CD1c-positive myeloid dendritic cell (primary cell): Measurements from ENCODE around the gene POU3F1.

Source experiments
- DNase-seq: peaks from one replicate; pipeline ENCODE4 v3.0.0-alpha.2; 2016; ENCODE audit errors: extremely low spot score

POU3F1 gene

DNA sequence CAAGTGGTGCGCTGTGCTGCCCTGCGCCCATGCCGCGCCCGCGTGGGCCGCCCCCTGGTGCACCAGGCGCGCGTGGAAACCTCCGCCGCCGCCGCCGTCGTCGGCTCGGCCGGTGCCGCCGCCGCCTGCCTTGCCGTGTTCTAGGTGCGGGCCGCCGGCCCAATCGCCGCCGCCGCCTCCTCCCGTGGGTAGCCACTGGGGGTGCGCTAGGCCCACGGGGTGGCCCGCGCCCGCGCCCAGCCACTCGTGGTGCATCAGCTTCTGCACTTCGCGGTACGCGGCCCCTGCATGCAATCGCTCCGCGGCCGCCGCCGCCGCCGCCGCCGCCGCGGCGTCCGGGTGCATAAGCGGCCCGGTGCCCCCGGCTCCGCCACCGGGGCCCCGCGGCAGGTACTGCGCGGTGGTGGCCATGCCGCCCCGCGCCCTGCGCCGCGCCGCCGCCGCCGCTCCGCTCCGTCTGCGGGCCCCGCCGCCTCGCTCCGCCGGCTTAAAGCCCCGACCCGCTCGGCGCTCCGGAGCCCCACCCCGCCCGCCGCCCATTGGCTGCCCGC is at the start of gene POU3F1:
Gene POU3F1 (minus strand): TSS at position 461 of the 551 bp plus-strand sequence. CDS start 50 bp downstream, at position 411.
- DNase-seq = no peak

DNA sequence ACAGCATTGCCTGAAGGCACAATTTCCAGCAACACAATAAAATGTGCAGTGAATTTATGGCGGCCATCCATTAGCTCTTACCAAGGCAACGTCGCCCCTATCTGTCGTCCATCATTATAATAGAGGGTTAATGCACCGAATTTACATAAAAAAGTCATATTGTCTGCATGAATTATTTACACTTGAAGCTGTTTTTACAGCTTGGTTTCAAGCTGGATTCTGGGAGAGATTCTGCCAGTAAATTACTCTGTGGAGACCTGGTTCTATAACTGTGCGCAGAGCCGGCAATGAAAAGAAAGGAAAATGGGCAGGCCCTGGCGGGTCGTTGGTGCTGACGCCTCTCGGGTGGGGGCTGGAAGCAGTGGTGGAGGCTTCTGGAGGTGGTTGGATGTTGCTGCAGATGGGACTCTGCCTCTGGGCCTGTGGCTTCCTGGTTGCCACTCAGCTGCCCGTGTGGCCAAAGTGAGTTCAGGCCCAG is 48.9 kb upstream of the POU3F1 start:
- no peak for DNase-seq

DNA sequence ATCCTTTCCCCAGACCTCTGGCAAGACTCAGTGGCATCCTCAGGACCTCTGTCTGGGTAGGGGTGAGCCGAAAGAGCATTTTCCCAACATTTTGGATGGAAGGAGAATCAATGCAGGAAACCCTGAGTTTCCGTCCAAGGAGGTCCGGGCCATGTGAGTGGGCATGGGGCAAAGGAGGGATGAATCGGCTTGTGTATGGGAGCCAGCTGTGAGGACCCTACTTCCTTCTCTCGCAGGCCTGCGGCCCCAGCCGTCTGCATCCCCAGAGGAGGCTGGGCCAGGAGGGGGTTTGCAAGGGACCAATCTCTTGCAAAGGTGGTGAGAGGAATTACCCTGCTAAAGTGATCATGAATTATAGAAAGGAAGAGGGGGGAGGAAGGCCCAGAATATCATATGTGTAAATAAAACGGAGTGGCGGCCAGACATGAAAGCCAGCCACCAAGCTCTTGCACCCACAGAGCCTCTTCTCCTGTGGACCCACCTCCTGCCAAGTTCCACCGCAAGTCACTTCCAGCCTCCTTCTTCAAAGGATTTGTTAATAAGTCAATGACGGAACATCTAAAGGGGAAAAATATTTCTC is 48.2 kb upstream of the POU3F1 start:
- DNase-seq = no peak

DNA sequence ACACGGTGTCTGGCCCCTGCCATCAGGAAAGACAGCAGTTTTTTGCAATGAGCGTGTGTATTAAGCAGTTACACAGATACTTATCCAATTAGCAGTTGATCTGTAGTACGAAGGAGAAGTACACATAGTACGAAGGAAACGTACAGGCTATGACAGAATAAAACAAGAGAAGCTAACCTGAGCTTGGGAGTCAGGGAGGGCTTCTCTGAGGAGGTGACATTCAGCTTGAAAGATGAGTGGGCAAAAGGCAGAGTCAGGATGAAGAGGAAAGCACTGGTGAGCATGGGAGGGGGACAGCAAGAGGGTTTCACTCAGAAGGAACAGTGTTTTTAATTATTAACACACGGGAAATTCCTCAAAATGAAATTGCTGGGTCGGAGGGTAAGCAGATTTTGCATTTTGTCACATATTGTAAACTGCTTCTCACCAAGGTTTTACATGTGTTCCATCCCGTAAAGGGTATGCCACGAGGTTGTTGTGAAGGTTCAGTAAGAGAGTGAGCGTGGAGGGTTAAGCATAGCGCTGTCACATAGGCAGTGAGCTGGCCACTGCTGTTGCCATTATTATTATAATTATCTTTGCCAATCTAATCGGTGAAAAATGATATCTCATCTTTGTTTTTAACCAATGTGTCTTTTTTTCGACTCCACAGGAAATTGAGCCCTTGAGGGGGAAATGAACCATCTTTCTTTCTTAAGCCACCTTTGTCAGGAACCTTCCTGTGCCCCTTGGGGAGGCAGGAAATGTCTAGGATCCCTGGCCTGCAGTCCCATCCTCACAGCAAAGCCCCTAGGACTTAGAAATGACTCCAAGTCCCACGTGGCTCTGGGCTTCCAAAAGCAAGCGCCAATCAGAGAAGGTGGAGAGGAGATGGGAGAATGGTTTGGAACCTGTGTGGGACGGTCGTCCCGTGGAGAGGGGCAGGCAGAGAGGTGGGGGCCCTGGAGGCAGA is 47.3 kb upstream of the POU3F1 start:
- DNase-seq = no peak

DNA sequence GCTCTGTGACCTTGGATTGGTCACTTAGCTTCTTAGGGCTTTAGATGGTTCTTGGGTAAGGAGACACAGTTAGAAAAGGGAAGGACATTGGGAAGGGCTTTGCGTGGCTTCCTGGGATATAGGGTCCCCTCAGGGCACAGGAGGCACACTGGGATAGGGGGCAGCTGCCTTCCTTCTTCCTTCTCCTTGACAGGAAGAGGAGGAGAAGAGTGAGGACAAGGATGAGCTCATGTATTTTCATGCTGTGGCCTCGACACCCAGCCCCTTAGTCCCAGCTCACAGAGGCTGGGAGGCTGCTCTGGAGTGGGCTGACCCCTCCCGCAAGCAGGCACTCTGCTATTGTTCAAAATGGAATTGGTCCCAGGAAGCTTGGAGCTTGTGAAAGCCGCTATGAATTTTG is 45.7 kb upstream of the POU3F1 start:
- no peak for DNase-seq

GRCh38 chr1:38090796-38091195 is 44.2 kb upstream of the POU3F1 start:
- no peak for DNase-seq

- DNase-seq = no peak
Observed at GRCh38 chr1:38089712-38090360, 43.2 kb upstream of the POU3F1 start.

- DNase-seq = no peak
Observed at GRCh38 chr1:38088791-38089190, 42.2 kb upstream of the POU3F1 start.

DNA sequence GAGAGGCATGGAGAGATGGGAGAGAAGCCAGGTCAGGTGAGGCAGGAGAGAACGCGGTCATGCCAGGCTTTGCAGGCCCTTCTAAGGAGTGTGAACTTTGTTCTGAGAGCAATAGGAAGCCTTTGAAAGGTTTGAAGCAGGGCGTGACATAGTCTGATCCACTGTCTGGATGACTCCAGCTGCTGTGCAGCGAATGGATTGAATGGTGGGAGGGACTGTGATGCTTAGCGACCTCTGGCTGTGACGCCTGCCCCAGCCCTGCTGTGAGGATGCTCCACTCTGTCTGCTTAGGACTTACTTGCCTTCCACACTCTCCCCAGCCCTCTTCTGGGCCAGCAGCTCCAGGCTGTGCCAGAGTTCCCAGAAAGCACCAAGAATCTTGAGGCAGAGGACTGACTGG is 41.8 kb upstream of the POU3F1 start:
- DNase-seq = no peak

DNA sequence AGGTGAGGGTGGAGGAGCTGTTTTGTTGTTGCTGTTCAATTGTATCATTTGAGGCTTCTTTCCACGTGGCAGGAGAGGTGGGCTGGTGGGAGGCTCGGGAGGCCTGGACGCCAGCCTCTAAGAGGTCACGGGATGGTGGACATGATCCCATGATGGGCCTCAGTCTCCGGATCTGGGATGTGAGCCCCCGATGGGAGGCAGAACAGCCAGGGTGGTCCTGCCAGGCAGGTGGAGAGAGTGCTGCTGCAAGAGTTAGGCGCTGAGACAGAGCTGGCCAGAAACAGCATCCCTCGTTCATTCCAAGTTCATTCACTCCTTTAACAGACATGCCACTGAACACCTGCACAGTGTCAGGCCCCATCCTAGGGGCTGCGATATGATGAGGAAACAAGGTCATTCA is 41.1 kb upstream of the POU3F1 start:
- DNase-seq = no peak

GRCh38 chr1:38085666-38086330 is 39.2 kb upstream of the POU3F1 start:
- DNase-seq = no peak

DNA sequence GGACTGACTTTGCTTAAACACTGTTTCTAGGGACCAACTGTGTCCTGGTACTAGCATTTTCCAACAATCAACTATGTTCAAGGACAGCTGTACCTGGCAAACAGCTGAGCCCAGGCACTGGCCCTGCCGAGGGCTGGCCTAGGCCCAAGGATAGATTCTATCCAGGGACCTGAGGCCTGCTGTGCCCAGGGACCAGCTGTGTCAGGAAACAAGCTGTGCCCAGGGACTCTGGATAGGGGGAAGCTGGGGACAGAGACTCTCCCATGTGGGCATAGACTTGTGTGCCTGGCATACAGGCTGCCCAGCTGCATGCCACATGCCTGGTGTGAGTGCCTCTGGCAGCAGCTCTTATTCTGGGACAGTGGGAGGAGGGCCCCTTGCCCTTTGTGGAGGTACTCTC is 38.1 kb upstream of the POU3F1 start:
- no peak for DNase-seq

DNA sequence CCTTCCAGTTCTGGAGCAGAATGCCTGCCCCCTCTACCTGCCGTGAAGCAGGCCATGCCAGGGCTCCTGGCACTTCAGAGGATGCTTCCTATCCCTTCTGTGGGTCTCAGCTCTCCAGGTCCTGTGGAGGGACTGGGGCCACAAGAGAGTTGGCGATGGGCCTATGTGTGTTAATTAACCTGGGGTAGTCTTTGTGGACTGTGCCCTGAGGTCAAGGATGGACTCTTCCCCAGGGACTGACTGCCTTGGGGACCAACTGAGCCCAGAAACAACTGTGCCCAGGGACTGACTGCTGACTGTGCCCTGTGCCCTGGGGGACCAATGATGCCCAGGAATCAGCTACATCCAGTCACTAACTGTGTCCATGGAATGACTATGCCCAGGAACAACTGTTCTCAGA is 37.5 kb upstream of the POU3F1 start:
- DNase-seq = no peak

DNA sequence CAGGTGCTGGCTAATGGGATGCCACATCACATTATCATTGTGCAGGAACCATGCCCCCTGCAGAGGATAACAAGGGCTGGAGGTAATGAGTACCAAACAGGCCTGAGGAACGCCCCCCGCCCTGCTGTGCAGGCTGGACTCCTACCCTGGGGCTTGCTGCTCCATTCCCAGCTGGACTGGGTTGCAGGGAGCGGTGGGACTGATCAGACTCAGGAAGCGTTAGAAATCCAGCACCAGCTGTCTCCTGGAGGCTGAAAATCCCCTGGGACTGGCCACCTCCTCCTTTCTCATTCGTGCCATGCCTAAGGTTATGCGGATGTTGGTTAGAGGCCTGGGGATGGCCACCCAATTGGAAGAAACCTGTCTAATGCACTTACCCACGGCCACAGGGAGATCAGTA is 36.9 kb upstream of the POU3F1 start:
- DNase-seq = no peak

DNA sequence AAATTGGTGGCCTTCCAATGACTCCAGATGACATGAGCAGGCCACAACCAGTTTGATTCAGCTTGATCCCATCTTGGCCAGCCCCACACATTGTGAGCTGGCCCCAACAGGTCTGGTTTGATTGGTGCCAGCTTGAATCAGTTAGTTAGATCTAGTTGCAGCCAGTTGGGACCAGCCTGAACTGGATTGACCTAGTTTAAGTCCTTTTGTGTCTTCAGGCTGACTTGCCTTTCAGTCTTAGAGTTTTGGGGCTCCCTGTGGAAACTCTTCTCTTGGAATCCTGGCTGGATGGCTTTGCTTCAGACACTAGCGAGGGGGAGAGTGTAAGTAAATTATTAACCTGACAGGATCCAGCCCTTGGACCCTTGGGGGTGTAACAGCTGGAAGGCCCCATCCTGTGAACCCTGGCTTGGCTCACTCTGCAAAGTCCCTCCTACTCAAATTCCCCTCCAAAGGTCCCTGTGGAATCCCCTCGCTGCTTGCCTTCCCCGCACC is 36.2 kb upstream of the POU3F1 start:
- no peak for DNase-seq

GRCh38 chr1:38079019-38079418 is 32.4 kb upstream of the POU3F1 start:
- no peak for DNase-seq

GRCh38 chr1:38077523-38078147 is 31.0 kb upstream of the POU3F1 start:
- no peak for DNase-seq

DNA sequence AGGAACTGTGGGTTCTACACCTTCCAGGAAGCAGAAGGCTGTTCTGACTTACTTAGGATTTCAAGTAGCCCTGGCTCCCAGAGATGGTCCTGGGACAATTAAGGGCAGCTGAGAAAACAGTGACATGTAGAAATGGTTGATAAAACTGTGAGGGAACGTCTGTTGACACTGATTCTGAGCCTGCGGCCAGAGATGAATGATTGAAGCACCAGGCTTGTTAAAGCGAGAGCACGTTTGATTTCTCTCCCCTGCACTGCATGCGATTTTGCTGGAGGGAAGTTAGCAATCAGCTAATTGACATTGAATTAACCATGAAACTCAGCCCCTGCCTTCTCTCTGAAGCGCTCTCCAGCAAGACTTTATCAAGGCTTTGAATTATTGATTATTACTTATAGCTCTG is 29.9 kb upstream of the POU3F1 start:
- no peak for DNase-seq

GRCh38 chr1:38076038-38076437 is 29.4 kb upstream of the POU3F1 start:
- no peak for DNase-seq

DNA sequence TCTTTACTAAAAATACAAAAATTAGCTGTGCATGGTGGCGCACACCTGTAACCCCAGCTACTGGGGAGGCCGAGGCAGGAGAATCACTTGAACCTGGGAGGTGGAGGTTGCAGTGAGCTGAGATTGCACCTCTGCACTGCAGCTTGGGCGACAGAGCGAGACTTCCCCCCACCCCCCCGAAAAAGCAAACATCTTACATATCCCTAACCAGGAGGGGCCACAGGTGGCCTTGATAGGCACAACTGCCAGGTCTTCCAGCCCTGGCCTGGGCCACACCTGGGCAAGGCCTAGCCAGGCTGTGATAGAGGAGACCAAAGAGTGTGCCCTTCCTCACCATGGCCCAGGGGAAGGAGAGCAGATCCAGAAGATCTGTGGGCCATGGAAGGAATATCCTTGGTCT is 28.6 kb upstream of the POU3F1 start:
- DNase-seq = no peak

- no peak for DNase-seq
Observed at GRCh38 chr1:38074302-38074677, 27.7 kb upstream of the POU3F1 start.
